Measurements from ENCODE around the gene SYNCRIP. TPM values are rescaled to one million over a fixed set of nuclear protein-coding genes. Genes with fewer than 3 reads are reported as not detected.
"Not testable (repeated sequence)": the region's sequence is repeated elsewhere in the genome, so short reads cannot be mapped to it uniquely, and the experiment has no call there.

SYNCRIP gene
- total RNA-seq, 2 donors from 2014 or later: 142 to 150 TPM

- H3K36me3 Mint-ChIP-seq: peaks cover 9% of the 10 kb centered on the region
- H3K27ac Mint-ChIP-seq: no peak overlapping the region
- peaks cover 14 to 24% of the 10 kb centered on the region in 2 donors for H3K4me1 Mint-ChIP-seq (ENCODE audit: low read depth in 2 of 2)
- no peak for DNase-seq (ENCODE audit: low spot score)
- no peak overlapping the region for H3K4me3 Mint-ChIP-seq
- H3K9me3 Mint-ChIP-seq: no peaks in the 10 kb centered on the region
- H3K27me3 Mint-ChIP-seq: no peaks in the 10 kb centered on the region
- ATAC-seq: no peak
Observed at GRCh38 chr6:85574932-85575598, 67.6 kb downstream of the SYNCRIP start.

- no peak for ATAC-seq
- H3K27me3 Mint-ChIP-seq: no peaks in the 10 kb centered on the region
- H3K4me3 Mint-ChIP-seq: no peak overlapping the region
- H3K27ac Mint-ChIP-seq: no peak overlapping the region
- H3K36me3 Mint-ChIP-seq: peaks cover 18% of the 10 kb centered on the region
- H3K9me3 Mint-ChIP-seq: no peaks in the 10 kb centered on the region
- no peak for DNase-seq (ENCODE audit: low spot score)
- peaks cover 13 to 17% of the 10 kb centered on the region in 2 donors for H3K4me1 Mint-ChIP-seq (ENCODE audit: low read depth in 2 of 2)
Observed at GRCh38 chr6:85569323-85569722, 73.4 kb downstream of the SYNCRIP start.

GRCh38 chr6:85568411-85568810 lies 74.3 kb downstream of the SYNCRIP start:
- Mint-ChIP-seq H3K36me3 (peaks cover 21% of the 10 kb centered on the region), H3K27ac (no peak overlapping the region), H3K4me3 (no peak overlapping the region), H3K9me3 (no peaks in the 10 kb centered on the region), H3K4me1 (ENCODE audit: low read depth in 2 of 2) (peaks cover 13 to 17% of the 10 kb centered on the region in 2 donors), H3K27me3 (no peaks in the 10 kb centered on the region)
- no peak for DNase-seq (ENCODE audit: low spot score)
- no peak for ATAC-seq

- Mint-ChIP-seq H3K9me3 (no peaks in the 10 kb centered on the region), H3K27me3 (no peaks in the 10 kb centered on the region), H3K27ac (peak overlapping the region; percentile 17 to 73), H3K4me1 (ENCODE audit: low read depth in 2 of 2) (peaks cover 13 to 16% of the 10 kb centered on the region in 2 donors), H3K36me3 (peaks cover 12% of the 10 kb centered on the region), H3K4me3 (no peak overlapping the region)
- ATAC-seq: no peak
- DNase-seq (ENCODE audit: low spot score): no peak
Observed at GRCh38 chr6:85565736-85566135, 77.0 kb downstream of the SYNCRIP start.

- DNase-seq (ENCODE audit: low spot score); H3K27ac Mint-ChIP-seq; ATAC-seq; H3K27me3 Mint-ChIP-seq; H3K4me1 Mint-ChIP-seq (ENCODE audit: low read depth in 2 of 2); H3K4me3 Mint-ChIP-seq; H3K9me3 Mint-ChIP-seq: not testable (repeated sequence)
- H3K36me3 Mint-ChIP-seq: peaks cover 16% of the 10 kb centered on the region
Observed at GRCh38 chr6:85564223-85564622, 78.5 kb downstream of the SYNCRIP start.

Other genes starting within 250 kb of the SYNCRIP start
- under 1 TPM in 1 of 2 donors, not detected in 1; 0.56 TPM for gene NT5E, start 192.8 kb downstream of the SYNCRIP start, total RNA-seq
- gene SNX14, start 49.0 kb downstream of the SYNCRIP start, total RNA-seq: 10 to 100 TPM; 78.3 to 88.0 TPM

Measured in natural killer cell treated with Interleukin-12 subunit alpha and Interleukin-12 subunit beta and Interleukin-15 and Interleukin-18, amount 100 ng/mL, for 72 hours (primary cell).